ENCODE results near the gene ZNF385A. TPM values are rescaled to one million over a fixed set of nuclear protein-coding genes. Genes with fewer than 3 reads are reported as not detected.

The ZNF385A gene
- total and polyA plus RNA-seq, 8 donors, result 8.2 to 19.0 (median 10.7) TPM

GRCh38 chr12:54378796-54379397, 5.6 kb downstream of the ZNF385A start:
- peak in 2 of 4 donors; percentile 59 to 89 for DNase-seq
- Histone ChIP-seq H3K4me3 (peak overlapping the region; percentile 21 to 33), H3K4me1 (peaks cover 0 to 30% of the 10 kb centered on the region in 2 donors), H3K36me3 (peaks cover 0 to 7% of the 10 kb centered on the region in 2 donors), H3K9me3 (no peaks in the 10 kb centered on the region), H3K27me3 (no peaks in the 10 kb centered on the region), H3K27ac (peak overlapping the region in 1 of 2 donors; percentile 26)
- ATAC-seq, result peak; percentile 89
- intact Hi-C loops (cut with DNase I), result no loop called here
- TF ChIP-seq CTCF (IDR thresholded peaks at IDR 0.05), result no peak

GRCh38 chr12:54377797-54378515, 6.6 kb downstream of the ZNF385A start:
- H3K4me3 ChIP-seq, result no peak overlapping the region

GRCh38 chr12:54377007-54377406, 7.5 kb downstream of the ZNF385A start:
- no peaks in the 10 kb centered on the region for H3K9me3 ChIP-seq
- DNase-seq (no peak), ATAC-seq (no peak)
- peaks cover 0 to 7% of the 10 kb centered on the region in 2 donors for H3K36me3 ChIP-seq
- TF ChIP-seq CTCF (IDR thresholded peaks at IDR 0.05), result no peak
- peaks cover 4 to 32% of the 10 kb centered on the region in 2 donors for H3K4me1 ChIP-seq
- H3K4me3 ChIP-seq, result no peak overlapping the region
- intact Hi-C loops (cut with DNase I), result no loop called here
- no peaks in the 10 kb centered on the region for H3K27me3 ChIP-seq
- no peak overlapping the region for H3K27ac ChIP-seq

More at GRCh38 chr12:54377797-54378515, 6.6 kb downstream of the ZNF385A start:
- H3K27ac ChIP-seq, result no peak overlapping the region
- DNase-seq, result no peak
- H3K27me3 ChIP-seq, result no peaks in the 10 kb centered on the region
- intact Hi-C loops (cut with DNase I), result no loop called here
- no peak for ATAC-seq
- H3K9me3 ChIP-seq, result no peaks in the 10 kb centered on the region
- peaks cover 0 to 7% of the 10 kb centered on the region in 2 donors for H3K36me3 ChIP-seq
- no peak for TF ChIP-seq CTCF (IDR thresholded peaks at IDR 0.05)
- H3K4me1 ChIP-seq, result peaks cover 0 to 32% of the 10 kb centered on the region in 2 donors

GRCh38 chr12:54376596-54376995, 7.9 kb downstream of the ZNF385A start:
- no peak for DNase-seq
- no peaks in the 10 kb centered on the region for H3K9me3 ChIP-seq
- ATAC-seq, result no peak
- intact Hi-C loops (cut with DNase I), result no loop called here
- peaks cover 8 to 37% of the 10 kb centered on the region in 2 donors for H3K4me1 ChIP-seq
- no peak overlapping the region for H3K4me3 ChIP-seq
- no peaks in the 10 kb centered on the region for H3K27me3 ChIP-seq
- peaks cover 0 to 7% of the 10 kb centered on the region in 2 donors for H3K36me3 ChIP-seq
- no peak for TF ChIP-seq CTCF (IDR thresholded peaks at IDR 0.05)
- H3K27ac ChIP-seq, result no peak overlapping the region

- no peak for ATAC-seq
- DNase-seq, result no peak
- H3K4me1 ChIP-seq, result peaks cover 11 to 50% of the 10 kb centered on the region in 2 donors
- peaks cover 0 to 7% of the 10 kb centered on the region in 2 donors for H3K36me3 ChIP-seq
- H3K27me3 ChIP-seq, result no peaks in the 10 kb centered on the region
- no peak overlapping the region for H3K27ac ChIP-seq
- no peak overlapping the region for H3K4me3 ChIP-seq
- H3K9me3 ChIP-seq, result no peaks in the 10 kb centered on the region
- no peak for TF ChIP-seq CTCF (IDR thresholded peaks at IDR 0.05)
- intact Hi-C loops (cut with DNase I), result no loop called here
These were observed 9.3 kb downstream of the ZNF385A start for GRCh38 chr12:54375259-54375579.
